Caco-2 (cell line): Measurements from ENCODE around the gene SLC2A13. TPM values are rescaled to one million over a fixed set of nuclear protein-coding genes. Genes with fewer than 3 reads are reported as not detected.

Experiments used
- BruUV-seq: library from RNA; stranded (reverse); fragments of 400-500 nt; replicated peaks from 2 replicates; lab custom pipeline; 2021; lab: Mats Ljungman, UMichigan
- CTCF ChIA-PET: fragments of 300-600 bp; sonication (Branson Sonifier 250); formaldehyde crosslinking; loops from one replicate; lab custom pipeline; 2022; ENCODE audit warnings: antibody characterized with exemption; lab: Charles Lee
- POLR2A ChIA-PET: fragments of 300-600 bp; sonication (Branson Sonifier 250); formaldehyde crosslinking; loops from one replicate; lab custom pipeline; 2022; ENCODE audit warnings: antibody characterized with exemption; lab: Charles Lee
- DNase-seq, 2 experiments: peaks; one replicate each; pipeline versions ENCODE4 v3.0.0 to v3.0.0-alpha.2; 2020 to 2022
- H3K27me3 ChIP-seq: replicated peaks from 2 replicates; pipeline ENCODE4 v1.6.0; 2011; ENCODE audit warnings: low read length; ENCODE audit not compliant: control insufficient read depth, insufficient read depth
- H3K36me3 ChIP-seq: 2 replicates; pipeline ENCODE4 v1.5.1; 2011; ENCODE audit warnings: low read length; ENCODE audit not compliant: control insufficient read depth, insufficient read depth
- H3K4me1 ChIP-seq: fragments of 250-450 bp; sonication (Bioruptor Pico); 2 replicates; pipeline ENCODE4 v1.5.1; 2020; ENCODE audit warnings: mild to moderate bottlenecking
- H3K4me3 ChIP-seq: 2 replicates; pipeline ENCODE4 v1.5.1; 2011; ENCODE audit warnings: low read depth, mild to moderate bottlenecking, control low read depth, low read length
- H3K9me3 ChIP-seq: fragments of 250-450 bp; sonication (Bioruptor Pico); 2 replicates; pipeline ENCODE4 v1.5.1; 2020; ENCODE audit warnings: mild to moderate bottlenecking, moderate library complexity
- H3K27ac Mint-ChIP-seq: one replicate; pipeline ENCODE4 v1.8.0; 2022; ENCODE audit warnings: mixed read lengths; ENCODE audit not compliant: unreplicated experiment
- H3K27me3 Mint-ChIP-seq: one replicate; pipeline ENCODE4 v1.8.0; 2022; ENCODE audit warnings: mixed read lengths; ENCODE audit not compliant: insufficient read depth, unreplicated experiment
- H3K36me3 Mint-ChIP-seq: one replicate; pipeline ENCODE4 v1.8.0; 2022; ENCODE audit warnings: mild to moderate bottlenecking, mixed read lengths; ENCODE audit not compliant: insufficient read depth, unreplicated experiment
- H3K4me1 Mint-ChIP-seq: one replicate; pipeline ENCODE4 v1.8.0; 2022; ENCODE audit warnings: low read depth, mixed read lengths; ENCODE audit not compliant: unreplicated experiment
- H3K4me3 Mint-ChIP-seq: one replicate; pipeline ENCODE4 v1.8.0; 2022; ENCODE audit warnings: mild to moderate bottlenecking, moderate library complexity, mixed read lengths; ENCODE audit not compliant: unreplicated experiment
- H3K9me3 Mint-ChIP-seq: one replicate; pipeline ENCODE4 v1.8.0; 2022; ENCODE audit warnings: mixed read lengths; ENCODE audit not compliant: unreplicated experiment
- CTCF ChIP-seq, 2 experiments: fragments of 200-600 bp in 1 of 2; IDR thresholded peaks; 1 replicate in 1 of 2; 2 replicates in 1 of 2; pipeline versions ENCODE4 v1.5.1 to v1.8.0; 2011 to 2022; ENCODE audit warnings: antibody characterized with exemption in 1 of 2, control low read depth in 1 of 2, inconsistent platforms in 1 of 2, low read depth in 1 of 2, low read length in 1 of 2, mild to moderate bottlenecking in 1 of 2, moderate library complexity in 1 of 2; ENCODE audit not compliant: insufficient read depth in 1 of 2, severe bottlenecking in 1 of 2, unreplicated experiment in 1 of 2
- intact Hi-C: fragments of 100-400 bp; cut with micrococcal nuclease; formaldehyde crosslinking; loops from one replicate; pipeline ENCODE4 v1.10.0; 2022; ENCODE audit not compliant: unreplicated experiment
- total RNA-seq: library from RNA; stranded (reverse); gene quantifications from 2 replicates; pipeline ENCODE4 v1.2.3, GENCODE V29; 2022

The SLC2A13 gene
- total RNA-seq, 1 experiment from 2014 or later, result 3.0 TPM

DNA sequence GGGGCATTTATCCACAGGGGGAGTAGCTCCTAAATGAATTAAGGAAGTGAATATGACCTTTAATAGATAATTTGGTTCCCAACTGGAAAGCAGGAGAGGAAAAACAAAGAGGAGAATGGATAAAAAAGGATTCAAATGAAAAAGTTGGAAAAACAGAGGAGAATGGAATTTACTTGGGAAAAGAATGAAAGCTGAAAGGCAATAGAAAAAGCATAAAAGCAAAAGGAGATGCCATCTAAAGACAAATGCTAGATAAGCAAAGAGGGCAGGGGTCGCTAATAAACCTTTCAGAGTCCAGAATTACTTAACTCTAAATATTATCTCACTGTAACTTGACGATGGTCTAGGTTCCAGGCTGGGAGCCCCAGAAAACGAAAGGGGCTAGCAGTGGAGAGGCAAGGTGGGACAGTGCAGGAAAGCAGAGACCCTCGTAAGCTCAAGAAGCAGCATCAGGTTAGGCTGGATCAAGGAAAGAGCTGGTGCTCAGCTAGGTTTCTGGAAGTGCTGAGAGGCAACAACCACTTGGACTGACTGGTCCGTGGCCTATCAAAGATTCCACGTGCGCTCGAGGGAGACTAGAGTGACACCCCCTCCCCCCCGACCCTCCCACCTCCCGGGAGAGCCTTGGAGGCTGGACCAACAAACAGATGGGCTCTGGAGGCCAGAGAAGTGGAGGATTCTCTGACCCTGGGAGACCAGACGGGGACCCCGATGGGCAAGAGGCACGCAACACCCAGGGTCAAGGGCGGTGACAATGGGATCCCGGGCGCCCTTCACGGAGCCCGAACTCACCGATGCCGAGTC is 1.2 kb downstream of the SLC2A13 start:
- CTCF ChIA-PET, result interaction anchor here (2.8 kb wide), 1 partner anchor 93 kb away, joined by 14 read pairs; no protein-coding TSS in a partner anchor
- POLR2A ChIA-PET, result no interaction called here

DNA sequence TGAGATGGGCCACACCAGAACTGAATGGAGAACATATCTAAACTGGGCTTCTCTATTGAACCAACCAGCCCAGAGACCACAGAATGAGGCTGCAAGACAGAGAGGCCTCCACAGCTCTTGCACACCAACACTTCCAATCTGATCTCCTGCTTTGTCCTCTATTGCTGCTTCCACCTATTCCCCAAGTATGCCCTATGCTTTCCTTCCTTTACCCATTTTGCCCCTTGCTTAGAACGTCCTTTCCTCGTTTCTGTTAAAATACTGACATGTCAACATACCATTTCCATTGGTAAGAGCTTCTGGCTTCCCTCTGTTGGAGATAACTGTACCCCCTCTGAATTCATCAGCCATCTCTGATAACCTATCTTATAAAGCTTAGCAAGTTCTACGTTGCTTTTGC is 2.8 kb downstream of the SLC2A13 start:
- Histone ChIP-seq H3K27me3 (no peaks in the 10 kb centered on the region; the same call in 1 of the 2 replicates), H3K4me1 (peaks cover 5% of the 10 kb centered on the region; the same call in 1 of the 2 replicates), H3K9me3 (no peaks in the 10 kb centered on the region), H3K4me3 (no peak overlapping the region), H3K36me3 (no peaks in the 10 kb centered on the region)
- Mint-ChIP-seq H3K4me1 (peaks cover 23% of the 10 kb centered on the region), H3K27me3 (no peaks in the 10 kb centered on the region), H3K4me3 (no peak overlapping the region), H3K27ac (no peak overlapping the region), H3K36me3 (peaks cover 17% of the 10 kb centered on the region), H3K9me3 (no peaks in the 10 kb centered on the region)
- no peak for TF ChIP-seq CTCF (IDR thresholded peaks at IDR 0.05; ENCODE audit: insufficient read depth in 1 of 2, low read depth in 1 of 2, low read length in 1 of 2, severe bottlenecking in 1 of 2, unreplicated experiment in 1 of 2)
- ChIA-PET CTCF (no interaction called here), POLR2A (no interaction called here)
- intact Hi-C loops, result no loop called here
- BruUV-seq, result no TSS peak
- no peak for DNase-seq

More for the DNA sequence above, 1.2 kb downstream of the SLC2A13 start:
- H3K36me3 ChIP-seq, result no peaks in the 10 kb centered on the region
- H3K4me1 Mint-ChIP-seq, result peaks cover 17% of the 10 kb centered on the region
- H3K4me1 ChIP-seq, result peaks cover 5% of the 10 kb centered on the region; the same call in 1 of the 2 replicates
- H3K36me3 Mint-ChIP-seq, result peaks cover 17% of the 10 kb centered on the region
- no TSS peak for BruUV-seq
- intact Hi-C loops, result loop anchor here (5.0 kb wide), 1 partner anchor 52 kb away; no protein-coding TSS in a partner anchor
- H3K4me3 ChIP-seq, result peak overlapping the region; percentile 85
- no peak for TF ChIP-seq CTCF (IDR thresholded peaks at IDR 0.05; ENCODE audit: insufficient read depth in 1 of 2, low read depth in 1 of 2, low read length in 1 of 2, severe bottlenecking in 1 of 2, unreplicated experiment in 1 of 2)
- no peaks in the 10 kb centered on the region for H3K9me3 Mint-ChIP-seq
- no peaks in the 10 kb centered on the region for H3K27me3 Mint-ChIP-seq
- DNase-seq, result no peak
- H3K9me3 ChIP-seq, result no peaks in the 10 kb centered on the region
- H3K27ac Mint-ChIP-seq, result no peak overlapping the region
- H3K4me3 Mint-ChIP-seq, result peak overlapping the region; percentile 57
- H3K27me3 ChIP-seq, result no peaks in the 10 kb centered on the region; the same call in 1 of the 2 replicates

DNA sequence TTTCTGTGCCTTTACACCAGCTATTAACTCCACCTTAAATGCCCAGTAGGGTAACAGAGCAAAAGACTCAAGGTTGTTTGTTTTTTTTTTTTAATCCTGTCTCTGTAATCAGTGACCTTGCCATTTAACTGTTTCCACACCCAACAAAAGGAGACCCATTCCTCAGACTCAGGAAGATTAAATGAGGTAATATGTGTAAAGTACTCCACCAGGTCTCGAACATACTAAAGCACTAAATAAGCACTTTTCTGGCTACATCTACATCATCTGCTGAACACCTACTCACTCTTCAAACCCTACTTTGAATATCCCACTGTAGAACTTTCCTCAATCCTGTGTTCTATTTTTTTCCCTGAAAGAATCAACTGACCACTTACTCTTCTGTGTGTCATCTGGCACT is 4.1 kb downstream of the SLC2A13 start:
- Mint-ChIP-seq H3K36me3 (peaks cover 15% of the 10 kb centered on the region), H3K9me3 (no peaks in the 10 kb centered on the region), H3K27ac (no peak overlapping the region), H3K27me3 (no peaks in the 10 kb centered on the region), H3K4me3 (no peak overlapping the region), H3K4me1 (peaks cover 23% of the 10 kb centered on the region)
- intact Hi-C loops, result no loop called here
- H3K9me3 ChIP-seq, result no peaks in the 10 kb centered on the region
- TF ChIP-seq CTCF (IDR thresholded peaks at IDR 0.05; ENCODE audit: insufficient read depth in 1 of 2, low read depth in 1 of 2, low read length in 1 of 2, severe bottlenecking in 1 of 2, unreplicated experiment in 1 of 2), result no peak
- ChIA-PET CTCF (no interaction called here), POLR2A (no interaction called here)
- peaks cover 5% of the 10 kb centered on the region; the same call in 1 of the 2 replicates for H3K4me1 ChIP-seq
- DNase-seq, result no peak
- no peaks in the 10 kb centered on the region for H3K36me3 ChIP-seq
- H3K27me3 ChIP-seq, result no peaks in the 10 kb centered on the region; the same call in 1 of the 2 replicates
- no TSS peak for BruUV-seq
- no peak overlapping the region for H3K4me3 ChIP-seq
